CD1c-positive myeloid dendritic cell (primary cell): Measurements from ENCODE around the gene IRF2BP1.
A peak's percentile ranks its signal among the peaks of the same experiment; 100 is the strongest.

Experiments
- DNase-seq: peaks from one replicate; pipeline ENCODE4 v3.0.0-alpha.2; 2016; ENCODE audit errors: extremely low spot score

Gene IRF2BP1, protein sequence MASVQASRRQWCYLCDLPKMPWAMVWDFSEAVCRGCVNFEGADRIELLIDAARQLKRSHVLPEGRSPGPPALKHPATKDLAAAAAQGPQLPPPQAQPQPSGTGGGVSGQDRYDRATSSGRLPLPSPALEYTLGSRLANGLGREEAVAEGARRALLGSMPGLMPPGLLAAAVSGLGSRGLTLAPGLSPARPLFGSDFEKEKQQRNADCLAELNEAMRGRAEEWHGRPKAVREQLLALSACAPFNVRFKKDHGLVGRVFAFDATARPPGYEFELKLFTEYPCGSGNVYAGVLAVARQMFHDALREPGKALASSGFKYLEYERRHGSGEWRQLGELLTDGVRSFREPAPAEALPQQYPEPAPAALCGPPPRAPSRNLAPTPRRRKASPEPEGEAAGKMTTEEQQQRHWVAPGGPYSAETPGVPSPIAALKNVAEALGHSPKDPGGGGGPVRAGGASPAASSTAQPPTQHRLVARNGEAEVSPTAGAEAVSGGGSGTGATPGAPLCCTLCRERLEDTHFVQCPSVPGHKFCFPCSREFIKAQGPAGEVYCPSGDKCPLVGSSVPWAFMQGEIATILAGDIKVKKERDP

DNA sequence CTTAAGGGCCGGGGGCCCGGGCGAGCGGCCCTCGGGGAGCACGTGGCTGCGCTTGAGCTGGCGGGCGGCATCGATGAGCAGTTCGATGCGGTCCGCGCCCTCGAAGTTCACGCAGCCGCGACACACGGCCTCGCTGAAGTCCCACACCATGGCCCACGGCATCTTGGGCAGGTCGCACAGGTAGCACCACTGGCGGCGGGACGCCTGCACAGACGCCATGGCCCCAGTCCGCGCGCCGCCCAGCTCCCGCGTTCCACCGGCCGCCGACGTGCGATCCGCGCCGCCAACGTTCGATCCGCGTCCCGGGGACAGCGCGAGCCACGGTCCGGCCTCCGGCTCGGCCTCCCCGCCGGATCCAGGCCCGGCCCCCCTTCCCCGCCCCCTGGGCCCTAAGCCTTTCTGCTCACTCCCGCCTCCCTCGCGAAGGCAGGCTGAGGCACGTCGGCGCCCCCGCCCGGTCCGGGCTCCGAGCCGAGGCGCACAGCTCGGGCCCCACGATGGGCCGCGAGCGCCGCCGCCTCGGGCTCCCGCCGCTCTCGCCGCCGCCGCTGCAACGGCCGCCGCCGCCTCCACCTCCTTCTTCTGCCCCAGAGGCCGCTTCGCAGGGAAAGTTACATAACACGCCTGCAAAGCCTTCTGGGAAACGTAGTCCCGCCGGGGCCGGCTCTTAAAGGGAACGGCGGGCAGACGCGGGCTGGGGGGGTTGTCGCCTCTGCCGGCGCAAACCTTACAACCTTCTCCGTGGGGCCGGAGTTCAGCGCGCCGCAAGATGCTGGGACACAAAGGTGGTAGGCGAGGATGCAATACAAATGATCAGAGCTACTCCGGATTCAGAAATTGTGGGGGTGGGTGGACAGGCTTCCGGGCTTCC lies at the start of gene IRF2BP1:
Gene IRF2BP1 (minus strand): TSS at position 586 of the 871 bp plus-strand sequence. CDS start 367 bp downstream, at position 219.
- DNase-seq, result peak; percentile 97

DNA sequence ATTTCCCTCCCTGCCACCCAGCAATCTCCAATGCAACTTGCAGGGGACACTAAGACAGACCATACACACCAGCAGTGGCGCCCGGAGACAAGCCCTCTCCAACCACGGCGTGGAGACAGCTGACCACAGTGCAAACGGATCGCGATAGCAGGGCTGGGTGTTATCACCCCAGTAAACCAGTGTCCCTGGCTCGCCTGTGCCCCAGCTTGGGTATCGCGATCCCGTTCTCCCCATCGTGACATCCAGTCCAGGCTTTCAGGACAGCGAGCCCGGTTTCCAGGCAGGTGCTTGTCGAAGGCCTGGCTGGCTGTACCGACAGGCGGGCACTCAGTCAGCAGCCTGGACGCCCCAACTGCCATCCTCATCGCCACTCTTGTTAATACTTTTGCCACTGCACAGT lies 49.3 kb upstream of the IRF2BP1 start:
- DNase-seq, result no peak

- DNase-seq, result no peak
These were observed 48.8 kb upstream of the IRF2BP1 start for GRCh38 chr19:45934551-45935230.

DNA sequence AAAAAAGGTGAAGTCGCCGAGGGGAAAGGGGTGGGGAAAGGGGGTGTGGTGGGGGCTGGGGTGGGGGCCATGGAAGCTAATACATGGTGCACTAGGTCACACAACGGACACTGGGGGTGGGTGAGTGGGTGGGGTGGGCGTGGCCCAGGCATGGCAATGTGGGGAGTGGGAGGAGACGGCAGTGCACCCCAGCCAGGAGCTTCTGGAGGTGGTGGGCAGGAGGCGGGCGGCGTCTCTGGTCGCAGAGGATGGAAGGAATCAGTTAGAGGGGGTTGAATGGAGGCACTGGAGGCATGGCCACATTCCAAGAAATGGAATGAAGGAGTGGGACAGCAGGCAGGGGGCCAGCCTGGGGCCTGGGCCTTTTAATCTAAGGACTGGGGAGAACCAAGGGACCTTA lies 47.8 kb upstream of the IRF2BP1 start:
- no peak for DNase-seq

DNA sequence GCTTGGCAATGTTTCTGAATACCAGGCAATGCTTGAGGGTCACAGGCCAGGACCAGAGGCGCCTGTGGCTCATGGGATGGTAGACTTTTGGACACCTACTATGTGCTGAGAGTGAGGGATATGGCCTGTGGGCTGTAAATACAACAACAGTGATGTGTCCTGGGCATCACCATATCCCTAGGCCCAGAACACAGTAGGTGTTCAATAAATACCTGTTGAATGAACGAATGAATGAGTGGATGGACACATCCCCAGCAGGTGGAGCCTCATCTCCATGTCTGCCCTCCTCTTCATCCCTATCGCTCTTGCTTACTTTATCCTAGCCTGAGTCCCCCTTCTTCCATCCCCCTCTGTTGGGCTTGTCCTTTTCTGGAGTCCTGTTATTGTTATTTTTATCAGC lies 45.1 kb upstream of the IRF2BP1 start:
- DNase-seq, result no peak

DNA sequence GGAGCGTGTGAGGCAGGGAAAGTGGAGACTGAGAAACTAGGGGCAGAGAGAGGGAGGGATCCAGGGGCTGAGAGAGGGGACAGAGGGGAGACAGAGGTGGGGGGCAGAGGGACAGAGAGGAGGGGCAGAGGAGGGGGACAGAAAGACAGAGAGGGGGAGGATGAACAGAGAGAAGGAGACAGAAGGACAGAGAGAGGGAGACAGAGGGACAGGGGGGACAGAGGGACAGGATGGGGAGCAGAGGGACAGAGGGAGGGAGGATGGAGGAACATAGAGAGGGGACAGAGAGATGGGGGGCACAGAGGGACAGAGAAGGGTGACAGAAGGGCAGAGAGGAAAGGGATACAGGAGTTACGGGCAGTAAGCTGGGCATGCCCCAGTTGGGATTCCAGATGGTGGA lies 43.3 kb upstream of the IRF2BP1 start:
- no peak for DNase-seq

DNA sequence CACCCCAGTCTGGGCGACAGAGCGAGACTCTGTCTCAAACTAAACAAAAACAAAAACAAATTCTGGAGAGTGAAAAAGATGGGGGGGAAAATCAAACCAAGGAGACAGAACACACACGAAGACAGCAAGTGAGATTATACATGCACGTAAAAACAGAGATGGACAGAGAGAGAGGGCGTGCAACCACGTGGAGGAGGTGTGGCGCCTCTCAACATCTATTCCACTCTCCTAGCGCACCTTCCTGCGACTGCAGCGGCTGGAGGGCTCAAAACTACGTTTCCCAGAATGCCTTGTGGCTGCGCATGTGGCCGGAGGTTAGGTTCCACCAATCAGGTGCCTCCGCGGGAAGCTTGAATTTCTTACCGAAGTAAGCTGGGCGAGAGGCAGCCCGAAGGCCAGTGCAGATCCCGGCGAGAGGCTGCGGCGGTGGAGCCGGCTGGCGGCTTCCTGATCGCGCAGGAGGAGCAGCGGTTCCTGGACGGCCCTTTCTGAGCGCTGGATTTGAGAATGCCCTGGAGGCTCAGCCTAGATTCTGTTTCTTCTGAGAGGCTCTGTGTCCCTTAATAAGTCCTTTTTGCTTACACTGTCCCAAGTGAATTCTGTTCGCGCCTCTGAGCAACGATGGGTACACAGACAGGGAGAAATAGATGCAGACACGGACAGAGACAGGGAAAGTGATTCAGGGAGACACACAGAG lies 41.8 kb upstream of the IRF2BP1 start:
- peak; percentile 92 for DNase-seq

- DNase-seq, result no peak
These were observed 39.0 kb upstream of the IRF2BP1 start for GRCh38 chr19:45924891-45925447.

DNA sequence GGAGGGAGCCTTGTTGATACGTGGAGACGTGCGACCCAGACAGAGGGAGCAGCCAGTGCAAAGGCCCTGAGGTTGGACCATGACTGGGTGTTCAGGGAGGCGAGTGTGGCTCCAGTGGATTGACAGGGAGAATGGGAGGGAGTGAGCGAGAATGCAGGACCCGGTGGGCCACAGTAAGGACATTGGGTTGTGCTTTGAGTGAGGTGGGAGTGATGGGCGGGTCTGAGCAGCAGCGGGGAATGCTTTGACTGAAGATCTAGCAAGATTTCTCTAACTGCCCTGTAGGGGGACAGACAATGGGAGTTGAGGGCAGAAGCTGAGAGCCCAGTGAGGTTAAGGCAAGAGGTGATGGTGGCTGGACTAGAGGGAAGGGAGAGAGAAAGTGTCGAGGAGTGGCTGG lies 36.3 kb upstream of the IRF2BP1 start:
- DNase-seq, result peak; percentile 18

DNA sequence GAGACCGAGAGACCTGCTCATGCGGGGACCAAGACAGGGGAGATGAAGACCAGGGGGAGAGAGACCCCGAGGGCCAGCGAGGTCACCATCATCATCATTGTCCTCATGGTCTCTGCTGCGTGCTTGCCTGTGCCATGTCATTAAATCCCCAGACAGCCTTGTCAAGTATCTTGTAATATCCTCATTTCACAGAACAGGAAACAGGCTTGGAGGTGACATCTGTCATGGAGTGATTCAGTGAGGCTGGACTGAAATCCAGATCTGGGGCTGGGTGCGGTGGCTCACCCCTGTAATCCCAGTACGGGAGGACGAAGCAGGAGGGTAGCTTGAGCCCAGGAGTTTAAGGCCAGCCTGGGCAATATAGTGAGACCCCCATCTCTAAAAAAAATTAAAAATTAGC lies 34.5 kb upstream of the IRF2BP1 start:
- no peak for DNase-seq

DNA sequence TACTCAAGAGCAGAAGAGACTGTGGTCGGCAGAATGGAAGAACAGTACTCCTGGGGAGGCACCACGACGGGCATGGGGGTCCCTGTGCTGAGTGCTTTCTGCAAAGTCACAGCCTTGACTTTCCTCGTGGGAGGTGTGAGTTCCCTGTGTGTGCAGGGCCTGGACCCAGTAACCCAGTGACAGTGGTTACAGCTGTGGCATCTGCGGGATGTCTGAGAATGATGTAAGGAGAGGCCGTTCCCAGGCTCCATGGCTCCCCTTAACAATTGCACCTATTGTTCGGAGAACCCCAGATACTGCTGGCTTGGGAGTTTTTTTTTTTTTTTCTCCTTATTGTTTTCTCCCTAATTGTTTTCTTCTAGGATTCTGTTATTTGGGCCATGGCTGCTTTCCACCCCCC lies 33.7 kb upstream of the IRF2BP1 start:
- no peak for DNase-seq

DNA sequence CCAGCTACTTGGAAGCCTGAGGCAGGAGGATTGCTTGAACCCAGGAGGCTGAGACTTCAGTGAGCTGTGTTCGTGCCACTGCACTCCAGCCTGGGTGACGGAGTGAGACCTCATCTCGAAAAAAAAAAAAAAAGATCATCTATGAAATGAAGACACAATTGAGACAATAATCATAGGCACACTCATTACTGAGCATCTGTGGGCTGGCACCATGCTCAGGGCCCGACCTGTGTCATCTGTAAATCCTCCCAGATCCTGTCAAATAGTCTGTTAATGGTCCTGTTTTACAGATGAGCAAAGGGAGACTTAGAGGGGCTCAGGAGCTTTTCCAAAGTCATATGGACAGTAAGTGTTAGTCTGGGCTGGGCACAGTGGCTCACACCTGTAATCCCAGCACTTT lies 32.8 kb upstream of the IRF2BP1 start:
- DNase-seq, result no peak

- DNase-seq, result no peak
These were observed 31.6 kb upstream of the IRF2BP1 start for GRCh38 chr19:45917421-45918091.

- no peak for DNase-seq
These were observed 28.2 kb upstream of the IRF2BP1 start, which contains the start of gene NANOS2 for GRCh38 chr19:45913874-45914830. Gene NANOS2 (minus strand): TSS chr19:45914778. CDS start chr19:45914693, 85 bp downstream.

DNA sequence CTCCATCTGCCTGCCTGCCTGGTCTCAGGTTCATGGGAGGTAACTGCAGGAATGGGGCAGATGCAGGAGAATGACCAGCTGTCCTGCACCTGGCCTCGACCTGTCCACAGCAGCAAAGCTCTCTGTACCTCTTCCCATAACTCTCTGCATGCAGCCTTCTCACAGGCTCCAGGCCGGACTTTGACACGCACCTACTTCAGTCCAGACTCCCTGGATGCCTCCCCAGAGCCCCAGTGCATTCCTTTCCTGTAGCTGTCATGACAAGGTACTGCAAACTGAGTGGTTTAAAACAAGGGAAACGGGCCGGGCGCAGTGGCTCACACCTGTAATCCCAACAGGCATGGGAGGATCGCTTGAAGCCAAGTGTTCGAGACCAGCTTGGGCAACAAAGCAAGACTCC lies 25.4 kb upstream of the IRF2BP1 start:
- DNase-seq, result no peak

- DNase-seq, result no peak
These were observed 23.0 kb upstream of the IRF2BP1 start for GRCh38 chr19:45908956-45909355.

DNA sequence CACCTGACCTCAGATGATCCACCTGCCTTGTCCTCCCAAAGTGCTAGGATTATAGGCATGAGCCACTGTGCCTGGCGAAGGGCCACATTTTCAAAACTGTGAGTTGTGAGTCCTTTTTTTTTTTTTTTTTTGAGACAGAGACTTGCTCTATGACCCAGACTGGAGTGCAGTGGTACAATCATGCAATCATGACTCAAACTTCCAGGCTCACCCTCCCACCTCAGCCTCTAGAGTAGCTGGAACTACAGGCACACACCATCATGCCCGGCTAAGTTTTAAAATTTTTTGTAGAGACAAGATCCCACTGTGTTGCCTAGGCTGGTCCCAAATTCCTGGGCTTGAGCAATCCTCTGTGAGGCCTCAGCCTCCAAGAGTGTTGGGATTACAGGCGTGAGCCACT lies 20.3 kb upstream of the IRF2BP1 start:
- DNase-seq, result no peak

DNA sequence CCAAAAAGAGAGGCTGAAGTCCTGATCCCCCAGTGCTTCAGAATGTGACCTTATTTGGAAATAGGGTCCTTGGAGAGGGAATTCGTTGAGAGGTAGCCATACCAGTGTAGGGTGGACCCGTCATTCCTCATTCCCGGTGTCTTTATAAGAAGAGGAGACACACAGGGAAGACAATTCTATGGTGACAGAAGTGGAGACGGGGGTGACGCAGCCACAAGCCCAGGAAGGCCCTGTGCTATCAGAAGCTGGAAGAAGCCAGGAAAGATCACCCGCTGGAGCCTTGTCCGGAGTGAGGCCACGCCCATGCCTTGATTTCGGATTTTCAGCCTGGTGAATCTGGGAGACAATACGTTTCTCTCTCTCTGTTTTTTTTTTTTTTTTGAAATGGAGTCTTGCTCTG lies 19.1 kb upstream of the IRF2BP1 start:
- DNase-seq, result no peak
